Activated CD8-positive, alpha-beta memory T cell treated with anti-CD3 and anti-CD28 coated beads, Interleukin-2, amount 50 U/mL, for 48 hours (primary cell): ENCODE results near the gene IL34.

Experiments used
- DNase-seq: peaks from one replicate; pipeline ENCODE4 v3.0.0-alpha.2; 2020

The IL34 gene

GRCh38 chr16:70703835-70704381, 57.5 kb downstream of the IL34 start:
- no peak for DNase-seq

- no peak for DNase-seq
Observed at GRCh38 chr16:70704586-70704985, 58.2 kb downstream of the IL34 start.

GRCh38 chr16:70705056-70705455, 58.7 kb downstream of the IL34 start:
- DNase-seq, result no peak

- DNase-seq, result no peak
Observed at GRCh38 chr16:70706948-70707465, 60.6 kb downstream of the IL34 start.

GRCh38 chr16:70708366-70709246, 62.2 kb downstream of the IL34 start:
- DNase-seq, result no peak

GRCh38 chr16:70709457-70709856, 63.1 kb downstream of the IL34 start:
- no peak for DNase-seq

GRCh38 chr16:70709942-70710341, 63.6 kb downstream of the IL34 start:
- no peak for DNase-seq
